Spleen (tissue), 11 donors: ENCODE measurements around the gene PCED1B. TPM values are rescaled to one million over a fixed set of nuclear protein-coding genes. Genes with fewer than 3 reads are reported as not detected.

Experiments used
- DNase-seq: peaks from one replicate; pipeline ENCODE4 v3.0.0-alpha.2; 2020
- H3K27ac ChIP-seq, 8 donors: fragments of 200-600 bp; sonication (generic) in 7 of 8; 1 replicate in 4 of 8; 2 replicates in 4 of 8; pipeline versions ENCODE4 v1.5.0 to v1.8.0; 2016 to 2021; ENCODE audit warnings: inconsistent platforms in 4 of 8, mild to moderate bottlenecking in 4 of 8, moderate library complexity in 1 of 8
- H3K27me3 ChIP-seq, 7 donors: fragments of 200-600 bp; sonication (generic) in 6 of 7; replicated peaks in 1 of 7; 1 replicate in 4 of 7; 2 replicates in 3 of 7; pipeline versions ENCODE4 v1.5.0 to v1.8.0; 2016 to 2021; ENCODE audit warnings: inconsistent platforms in 3 of 7, mild to moderate bottlenecking in 1 of 7
- H3K36me3 ChIP-seq, 6 donors: fragments of 200-600 bp; sonication (generic) in 5 of 6; 1 replicate in 4 of 6; 2 replicates in 2 of 6; pipeline versions ENCODE4 v1.5.0 to v1.8.0; 2016 to 2021; ENCODE audit warnings: inconsistent platforms in 2 of 6
- H3K4me1 ChIP-seq, 6 donors: fragments of 200-600 bp; sonication (generic) in 5 of 6; 1 replicate in 3 of 6; 2 replicates in 3 of 6; pipeline versions ENCODE4 v1.5.0 to v1.8.0; 2016 to 2021; ENCODE audit warnings: inconsistent platforms in 3 of 6
- H3K4me3 ChIP-seq, 8 donors: fragments of 200-600 bp; sonication (generic) in 7 of 8; 1 replicate in 4 of 8; 2 replicates in 4 of 8; pipeline versions ENCODE4 v1.5.0 to v1.8.0; 2016 to 2021; ENCODE audit warnings: inconsistent platforms in 4 of 8, mild to moderate bottlenecking in 4 of 8, moderate library complexity in 2 of 8
- H3K9me3 ChIP-seq, 8 donors: fragments of 200-600 bp; sonication (generic) in 7 of 8; 1 replicate in 4 of 8; 2 replicates in 4 of 8; pipeline versions ENCODE4 v1.5.0 to v1.8.0; 2016 to 2021; ENCODE audit warnings: inconsistent platforms in 4 of 8
- POLR2A ChIP-seq, 3 donors: fragments of 450-650 bp; IDR thresholded peaks; one replicate each; pipeline ENCODE4 v1.5.1; 2017; ENCODE audit warnings: antibody characterized with exemption in 3 of 3, mild to moderate bottlenecking in 1 of 3
- POLR2AphosphoS5 ChIP-seq, 3 donors: sonication (generic); formaldehyde crosslinking; IDR thresholded peaks; one replicate each; pipeline ENCODE4 v1.5.1; 2017; ENCODE audit warnings: antibody characterized with exemption in 3 of 3
- WGBS, 5 donors: extraction: QIAGEN DNeasy Blood & Tissue Kit in 3 of 5; methylation state at CpG; one replicate each; pipeline versions ENCODE4 v1.1.5 to v1.1.7; 2013 to 2018; 5-methylcytosine and 5-hydroxymethylcytosine counted together
- intact Hi-C: fragments of 100-400 bp; cut with DNase I; formaldehyde crosslinking; loops from one replicate; pipeline ENCODE4 v1.15.0; 2023; ENCODE audit warnings: low total_unique reads
- polyA plus RNA-seq, 3 donors: library from polyadenylated mRNA; stranded (reverse); fragments of 200-250 nt; gene quantifications; one replicate each; pipeline ENCODE4 v1.2.1, GENCODE V29; 2013
- total RNA-seq, 7 donors: library from RNA; depleted of rRNA in 3 of 7; stranded (reverse); fragments of >200 nt in 3 of 7; fragmentation: NEBNext Ultra II Directional in 4 of 7; extraction: Animal tissue kit (Norgen Biotek cat#: 25700) in 4 of 7; gene quantifications; one replicate each; pipeline versions ENCODE4 v1.1.0 to v1.2.1, GENCODE V29; 2016 to 2021
- TF ChIP-seq, protein P1 (sequence below), 11 experiments: fragments of 200-600 bp in 7 of 11; fragments of 450-650 bp in 4 of 11; sonication (generic) in 4 of 11; IDR thresholded peaks in 8 of 11; conservative IDR thresholded peaks in 3 of 11; 1 replicate in 7 of 11; 2 replicates in 4 of 11; pipeline versions ENCODE4 v1.4.0 to v1.8.0; 2016 to 2021; ENCODE audit warnings: antibody characterized with exemption in 11 of 11, inconsistent platforms in 4 of 11, mild to moderate bottlenecking in 1 of 11
- donor health status: healthy with polysubstance abuse.
- donor health status: DM: no; HTN: no; CAD: no; lungs with moderate emphysema.
- donor health status: DM: no; HTN: no; CAD: no.
- donor health status: Bipolar disorder and iron deficiency.
- donor health status: healthy.
- donor health status: DM: no; HTN: no; CAD: no.
- donor health status: DM: yes; HTN: yes; CAD: no.

The PCED1B gene
- total and polyA plus RNA-seq, 10 donors: 15.3 to 34.5 (median 24.4) TPM

GRCh38 chr12:47155457-47156166 is 76.2 kb downstream of the PCED1B start:
- no peaks in the 10 kb centered on the region for H3K27me3 ChIP-seq
- no peak for TF ChIP-seq POLR2A (IDR thresholded peaks at IDR 0.05)
- TF ChIP-seq, protein P1, sequence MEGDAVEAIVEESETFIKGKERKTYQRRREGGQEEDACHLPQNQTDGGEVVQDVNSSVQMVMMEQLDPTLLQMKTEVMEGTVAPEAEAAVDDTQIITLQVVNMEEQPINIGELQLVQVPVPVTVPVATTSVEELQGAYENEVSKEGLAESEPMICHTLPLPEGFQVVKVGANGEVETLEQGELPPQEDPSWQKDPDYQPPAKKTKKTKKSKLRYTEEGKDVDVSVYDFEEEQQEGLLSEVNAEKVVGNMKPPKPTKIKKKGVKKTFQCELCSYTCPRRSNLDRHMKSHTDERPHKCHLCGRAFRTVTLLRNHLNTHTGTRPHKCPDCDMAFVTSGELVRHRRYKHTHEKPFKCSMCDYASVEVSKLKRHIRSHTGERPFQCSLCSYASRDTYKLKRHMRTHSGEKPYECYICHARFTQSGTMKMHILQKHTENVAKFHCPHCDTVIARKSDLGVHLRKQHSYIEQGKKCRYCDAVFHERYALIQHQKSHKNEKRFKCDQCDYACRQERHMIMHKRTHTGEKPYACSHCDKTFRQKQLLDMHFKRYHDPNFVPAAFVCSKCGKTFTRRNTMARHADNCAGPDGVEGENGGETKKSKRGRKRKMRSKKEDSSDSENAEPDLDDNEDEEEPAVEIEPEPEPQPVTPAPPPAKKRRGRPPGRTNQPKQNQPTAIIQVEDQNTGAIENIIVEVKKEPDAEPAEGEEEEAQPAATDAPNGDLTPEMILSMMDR (IDR thresholded peaks at IDR 0.05 in 8 of 11, conservative IDR thresholded peaks at IDR 0.05 in 3 of 11): no peak
- TF ChIP-seq POLR2AphosphoS5 (IDR thresholded peaks at IDR 0.05): no peak
- no peak for DNase-seq
- H3K4me1 ChIP-seq: peaks cover 0 to 21% (median 11%) of the 10 kb centered on the region in 6 donors
- peaks cover 0 to 14% (median 0%) of the 10 kb centered on the region in 8 donors for H3K9me3 ChIP-seq
- no peak overlapping the region for H3K4me3 ChIP-seq
- 75 to 94% (median 82%) methylated on average over 3 of the region's 3 CpGs for WGBS, 5 donors
- intact Hi-C loops: loop anchor here (10.0 kb wide), 1 partner anchor 61 kb away; no protein-coding TSS in a partner anchor
- no peaks in the 10 kb centered on the region for H3K36me3 ChIP-seq
- peak overlapping the region; percentile 22 to 79 (median 66) for H3K27ac ChIP-seq

DNA sequence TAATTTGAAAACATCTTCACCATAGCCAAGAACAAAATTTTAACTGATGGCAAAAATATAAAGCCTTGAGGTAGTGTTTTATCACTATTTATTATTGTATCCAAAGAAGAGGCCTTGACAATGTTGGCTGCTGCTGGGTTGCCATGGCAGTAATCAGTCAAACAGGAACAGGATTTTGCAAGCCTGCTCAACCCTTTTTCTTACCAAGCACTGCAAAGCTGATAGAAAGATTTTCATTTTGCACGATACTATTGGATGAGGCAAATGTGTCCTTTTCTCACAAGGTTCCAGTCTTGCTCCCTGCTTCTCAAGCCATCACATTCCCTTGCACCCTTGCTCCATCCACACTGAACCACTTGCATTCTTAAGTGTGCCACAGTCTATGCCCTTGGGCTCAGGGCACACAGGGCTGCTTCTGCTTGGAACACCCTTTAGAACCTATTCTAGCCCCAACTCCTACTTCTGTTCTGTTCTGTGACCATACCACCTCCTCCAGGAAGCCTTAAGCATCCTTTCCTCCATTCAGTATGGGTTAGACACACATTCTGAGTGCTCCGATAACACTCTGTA is 76.8 kb downstream of the PCED1B start:
- intact Hi-C loops: loop anchor here (10.0 kb wide), 1 partner anchor 61 kb away; no protein-coding TSS in a partner anchor
- 47 to 79% (median 66%) methylated on average over 2 of the region's 2 CpGs for WGBS, 5 donors
- no peak overlapping the region for H3K4me3 ChIP-seq
- DNase-seq: no peak
- H3K9me3 ChIP-seq: peaks cover 0 to 14% (median 0%) of the 10 kb centered on the region in 8 donors
- H3K36me3 ChIP-seq: no peaks in the 10 kb centered on the region
- H3K27me3 ChIP-seq: no peaks in the 10 kb centered on the region
- TF ChIP-seq POLR2AphosphoS5 (IDR thresholded peaks at IDR 0.05) (peak in 1 of 3 donors; percentile 18), POLR2A (IDR thresholded peaks at IDR 0.05) (no peak)
- peak overlapping the region in 7 of 8 donors; percentile 29 to 79 (median 66) for H3K27ac ChIP-seq
- peaks cover 0 to 21% (median 11%) of the 10 kb centered on the region in 6 donors for H3K4me1 ChIP-seq

DNA sequence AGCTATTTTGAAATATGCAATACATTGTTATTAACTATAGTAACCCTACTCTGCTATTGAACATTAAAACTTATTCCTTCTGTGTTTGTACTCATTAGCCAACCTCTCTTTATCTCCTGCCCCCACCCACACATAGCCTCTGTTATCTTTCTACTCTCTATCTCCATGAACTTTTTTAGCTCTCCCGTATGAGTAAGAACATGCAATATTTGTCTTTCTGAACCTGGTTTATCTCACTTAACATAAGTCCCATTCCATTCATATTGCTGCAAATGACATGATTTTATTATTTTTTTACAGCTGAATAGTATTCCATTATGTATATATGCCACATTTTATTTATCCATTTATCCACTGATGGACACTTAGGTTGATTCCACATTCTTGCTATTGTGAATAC is 79.4 kb downstream of the PCED1B start:
- H3K27ac ChIP-seq: no peak overlapping the region
- TF ChIP-seq POLR2A (IDR thresholded peaks at IDR 0.05) (no peak), POLR2AphosphoS5 (IDR thresholded peaks at IDR 0.05) (no peak)
- TF ChIP-seq, protein P1 (IDR thresholded peaks at IDR 0.05 in 8 of 11, conservative IDR thresholded peaks at IDR 0.05 in 3 of 11): no peak
- peaks cover 0 to 21% (median 11%) of the 10 kb centered on the region in 6 donors for H3K4me1 ChIP-seq
- DNase-seq: no peak
- WGBS, 5 donors: 86 to 96% (median 94%) methylated on average over 1 of the region's 1 CpG
- H3K36me3 ChIP-seq: peaks cover 0 to 6% (median 0%) of the 10 kb centered on the region in 6 donors
- H3K9me3 ChIP-seq: peaks cover 0 to 18% (median 5%) of the 10 kb centered on the region in 8 donors
- H3K4me3 ChIP-seq: no peak overlapping the region
- H3K27me3 ChIP-seq: no peaks in the 10 kb centered on the region
- intact Hi-C loops: loop anchor here (10.0 kb wide), 1 partner anchor 64 kb away; no protein-coding TSS in a partner anchor

DNA sequence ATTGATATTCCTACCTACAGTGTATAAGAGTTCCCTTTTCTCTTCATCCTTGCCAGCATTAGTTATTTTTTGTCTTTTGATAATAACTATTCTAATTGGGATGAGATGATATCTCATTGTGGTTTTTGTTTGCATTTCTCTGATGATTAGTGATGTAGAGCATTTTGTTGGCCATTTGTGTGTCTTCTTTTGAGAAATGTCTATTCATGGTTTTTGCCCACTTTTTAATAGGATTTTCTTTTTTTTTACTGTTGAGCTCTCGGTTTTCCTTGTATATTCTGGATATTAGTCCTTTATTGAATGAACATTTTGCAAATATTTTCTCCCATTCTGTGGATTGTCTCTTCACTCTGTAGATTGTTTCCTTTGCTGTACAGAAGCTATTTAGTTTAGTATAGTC is 79.9 kb downstream of the PCED1B start:
- intact Hi-C loops: loop anchor here (10.0 kb wide), 1 partner anchor 65 kb away; no protein-coding TSS in a partner anchor
- WGBS, 5 donors: 88 to 100% (median 96%) methylated on average over 1 of the region's 1 CpG
- Histone ChIP-seq H3K4me1 (peaks cover 0 to 21% (median 11%) of the 10 kb centered on the region in 6 donors), H3K27me3 (no peaks in the 10 kb centered on the region), H3K36me3 (peaks cover 0 to 7% (median 0%) of the 10 kb centered on the region in 6 donors), H3K27ac (no peak overlapping the region), H3K9me3 (peaks cover 0 to 18% (median 5%) of the 10 kb centered on the region in 8 donors), H3K4me3 (no peak overlapping the region)
- TF ChIP-seq POLR2A (IDR thresholded peaks at IDR 0.05) (no peak), POLR2AphosphoS5 (IDR thresholded peaks at IDR 0.05) (no peak)
- TF ChIP-seq, protein P1 (IDR thresholded peaks at IDR 0.05 in 8 of 11, conservative IDR thresholded peaks at IDR 0.05 in 3 of 11): no peak
- no peak for DNase-seq
